HG02623 (cell line): ENCODE measurements around the gene SLC7A5.
"Not testable (repeated sequence)": the region's sequence is repeated elsewhere in the genome, so short reads cannot be mapped to it uniquely, and the experiment has no call there.

ENCODE experiments used
- ATAC-seq: cut with Tn5 transposase; IDR thresholded peaks from one replicate; pipeline ENCODE4 v1.9.1; 2021; ENCODE audit warnings: moderate library complexity; ENCODE audit not compliant: unreplicated experiment

SLC7A5 gene

GRCh38 chr16:87802670-87803069, 66.6 kb downstream of the SLC7A5 start:
- no peak for ATAC-seq

GRCh38 chr16:87801679-87802259, 67.5 kb downstream of the SLC7A5 start:
- no peak for ATAC-seq

DNA sequence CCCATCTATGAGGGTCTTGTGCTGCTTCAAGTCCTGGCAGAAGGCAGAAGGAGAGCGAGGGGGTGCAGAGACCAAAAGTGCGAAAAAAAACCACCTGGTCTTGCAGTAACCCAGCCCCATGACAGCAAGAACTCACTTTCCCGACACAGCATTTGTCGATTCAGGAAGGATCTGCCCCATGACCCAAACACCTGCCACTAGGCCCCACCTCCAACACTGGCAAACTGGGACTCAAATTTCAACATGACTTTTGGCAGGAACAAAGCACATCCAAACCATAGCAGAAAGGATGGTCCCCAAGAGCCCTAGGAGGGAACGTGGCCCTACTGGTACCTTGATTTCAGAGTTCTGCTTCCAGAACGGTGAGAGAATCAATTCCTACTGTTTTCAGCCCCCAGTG, 68.8 kb downstream of the SLC7A5 start:
- ATAC-seq, result no peak

DNA sequence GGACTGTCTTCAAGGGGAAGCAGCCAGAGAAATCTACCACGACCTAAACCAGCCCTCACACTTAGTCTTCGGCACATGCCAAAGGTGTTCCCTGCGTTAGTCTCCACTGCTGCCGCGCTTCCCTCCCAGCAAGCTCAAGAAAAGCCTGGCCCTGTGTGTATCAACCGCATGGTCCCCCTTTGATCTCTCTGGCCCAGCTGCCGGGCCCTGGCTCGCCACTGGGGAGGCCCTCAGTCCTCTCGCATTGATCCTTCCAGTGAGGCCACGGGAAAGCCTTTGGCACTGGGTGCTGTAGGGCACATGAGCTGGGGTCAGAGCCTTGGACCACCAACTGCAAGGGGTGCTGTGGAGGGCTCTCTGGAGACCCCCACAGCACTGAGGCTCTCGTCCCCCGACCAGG, 74.0 kb downstream of the SLC7A5 start:
- no peak for ATAC-seq

DNA sequence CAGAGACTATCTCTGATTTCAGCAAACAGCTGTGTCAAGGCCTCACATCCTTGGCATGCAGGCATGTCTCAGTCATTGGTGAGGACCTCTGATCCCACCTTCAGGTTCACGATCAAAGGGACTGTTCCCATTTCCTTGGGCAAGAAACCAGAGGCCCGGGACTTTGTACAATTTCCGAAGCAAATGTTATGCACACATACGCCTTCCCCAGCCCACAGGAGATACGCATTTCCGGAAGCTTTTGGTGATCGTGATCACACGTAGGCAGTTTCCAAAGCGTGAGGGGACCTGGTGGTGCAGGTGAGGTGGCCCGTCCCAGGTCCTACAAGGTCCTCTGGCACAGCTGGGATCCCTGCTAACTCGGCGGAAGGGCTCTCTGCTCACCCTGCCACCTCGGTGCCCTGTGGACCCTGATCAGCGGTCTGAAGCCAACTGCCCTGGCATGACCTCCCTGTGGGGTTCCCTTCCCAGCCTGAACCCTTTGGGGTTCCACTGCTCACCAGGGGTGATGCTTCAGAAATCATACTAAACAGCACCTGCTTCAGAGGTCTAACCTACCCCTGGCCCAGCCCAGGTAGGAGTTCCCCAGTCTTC, 74.7 kb downstream of the SLC7A5 start:
- no peak for ATAC-seq

DNA sequence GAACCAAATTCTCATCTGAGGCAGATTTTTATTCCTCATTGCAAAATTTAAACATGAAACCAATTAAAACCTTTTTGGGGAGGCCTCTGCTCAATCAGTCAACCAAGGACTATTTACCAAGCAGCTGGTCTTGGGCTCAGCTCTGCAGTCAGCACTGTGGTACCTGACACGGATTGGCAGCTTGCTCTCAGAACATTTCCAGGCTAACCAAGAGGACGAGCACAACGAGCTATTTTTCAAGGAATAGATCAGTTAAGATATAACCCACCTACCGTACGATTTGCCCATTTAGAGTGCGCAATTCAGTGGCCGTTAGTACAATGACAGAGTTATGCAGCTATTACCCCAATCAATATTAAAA, 77.1 kb downstream of the SLC7A5 start:
- ATAC-seq, result no peak

- no peak for ATAC-seq
These were observed 77.8 kb downstream of the SLC7A5 start for GRCh38 chr16:87791295-87792204.

DNA sequence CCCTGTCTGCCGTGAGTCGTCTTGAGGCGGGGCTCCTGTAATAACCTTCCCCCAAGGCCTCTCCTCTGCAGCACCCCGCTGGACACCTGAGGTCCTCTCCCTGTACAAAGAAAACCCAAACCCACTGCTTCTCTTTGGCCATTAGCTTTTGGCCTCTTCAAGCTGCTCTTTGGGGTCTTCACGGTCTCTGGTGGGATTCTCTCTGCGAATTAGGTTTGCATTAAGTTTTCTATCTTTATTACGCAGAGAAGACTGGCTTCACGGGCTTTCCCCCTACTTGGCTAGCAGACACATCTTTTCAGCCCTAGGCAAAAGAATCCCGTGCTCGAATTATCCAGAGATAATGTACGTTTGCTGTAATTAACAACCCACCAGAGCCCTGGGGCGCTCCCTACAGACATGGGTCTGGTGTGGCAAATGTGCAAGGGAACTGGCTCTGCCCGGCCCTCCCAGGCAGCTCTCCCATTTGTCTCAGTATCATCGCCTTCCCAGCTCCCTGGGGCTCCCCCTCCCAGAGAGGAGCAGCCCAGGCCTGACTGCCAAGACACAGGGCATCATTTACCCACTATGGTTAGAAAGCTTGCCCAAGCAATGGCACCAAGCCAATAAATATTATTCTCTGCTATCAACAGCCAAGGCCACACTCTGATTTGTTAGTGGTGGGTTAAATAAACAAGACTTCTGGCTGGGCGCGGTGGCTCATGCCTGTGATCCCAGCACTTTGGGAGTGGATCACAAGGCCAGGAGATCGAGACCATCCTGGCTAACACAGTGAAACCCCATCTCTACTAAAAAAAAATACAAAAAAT, 78.8 kb downstream of the SLC7A5 start:
- ATAC-seq, result no peak

- ATAC-seq, result no peak
These were observed 79.6 kb downstream of the SLC7A5 start for GRCh38 chr16:87789437-87790291.

GRCh38 chr16:87788730-87789436, 80.4 kb downstream of the SLC7A5 start:
- not testable (repeated sequence) for ATAC-seq

DNA sequence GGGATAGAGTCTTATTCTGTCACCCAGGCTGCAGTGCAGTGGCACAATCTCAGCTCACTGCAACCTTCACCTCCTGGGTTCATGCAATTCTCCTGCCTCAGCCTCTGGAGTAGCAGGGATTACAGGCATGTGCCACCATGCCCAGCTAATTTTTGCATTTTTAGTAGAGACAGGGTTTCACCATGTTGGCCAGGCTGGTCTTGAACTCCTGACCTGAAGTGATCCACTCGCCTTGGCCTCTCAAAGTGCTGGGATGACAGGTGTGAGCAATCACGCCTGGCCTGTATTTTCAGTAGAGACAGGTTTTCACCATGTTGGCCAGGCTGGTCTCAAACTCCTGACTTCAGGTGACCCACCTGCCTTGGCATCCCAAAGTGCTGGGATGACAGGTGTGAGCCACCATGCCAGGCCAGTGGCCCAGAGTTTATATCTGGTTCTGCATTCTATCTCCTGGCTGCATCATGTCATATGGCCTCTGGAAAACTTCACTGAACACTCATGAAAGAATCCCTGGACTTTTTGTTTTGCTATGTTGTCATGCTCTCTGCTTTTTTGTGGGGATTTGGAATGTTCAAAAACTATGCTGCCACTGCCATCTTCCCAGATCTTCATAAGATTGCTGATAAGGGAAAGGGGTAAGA, 81.7 kb downstream of the SLC7A5 start:
- not testable (repeated sequence) for ATAC-seq

DNA sequence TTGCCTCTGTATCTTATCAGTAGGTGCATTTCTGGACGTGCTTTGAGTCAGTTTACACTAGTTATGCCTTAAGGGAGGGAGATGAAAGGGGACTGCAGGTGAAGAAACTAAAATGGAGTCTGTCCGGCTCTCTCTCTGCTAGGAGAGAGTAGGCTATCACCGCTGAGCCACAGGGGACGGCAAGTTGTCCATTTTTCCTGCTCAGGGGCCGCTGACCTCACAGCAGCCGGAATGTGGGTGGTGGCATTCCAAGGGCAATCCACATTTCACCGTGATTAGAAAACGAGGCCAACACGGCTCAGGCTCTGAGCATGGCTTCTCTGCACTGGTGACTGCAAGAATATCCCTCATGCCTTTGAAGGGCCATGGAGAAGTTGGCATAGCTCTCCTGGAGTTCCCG, 84.5 kb downstream of the SLC7A5 start:
- no peak for ATAC-seq

DNA sequence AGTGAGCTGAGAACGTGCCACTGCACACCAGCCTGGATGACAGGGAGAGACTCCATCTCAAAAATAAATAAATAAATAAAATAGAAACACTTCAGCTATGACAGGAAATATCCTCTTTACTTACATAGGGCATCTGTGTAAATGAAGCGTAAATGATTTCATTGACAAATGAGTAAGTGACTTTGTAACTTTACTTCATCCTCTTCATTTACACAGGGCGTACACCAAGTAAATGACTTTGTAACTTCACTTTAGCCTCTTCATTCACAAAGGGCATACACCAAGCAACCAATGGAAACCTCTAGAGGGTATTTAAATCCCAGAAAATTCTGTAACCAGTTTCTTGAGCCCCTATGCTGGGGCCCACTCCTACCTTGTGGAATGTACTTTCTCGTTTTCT, 87.3 kb downstream of the SLC7A5 start:
- no peak for ATAC-seq

- ATAC-seq, result no peak
These were observed 88.8 kb downstream of the SLC7A5 start for GRCh38 chr16:87780385-87780989.
